HG03342 (cell line): ENCODE results near the gene SLC6A18.
"Not testable (repeated sequence)": the region's sequence is repeated elsewhere in the genome, so short reads cannot be mapped to it uniquely, and the experiment has no call there.

Experiments used
- ATAC-seq: cut with Tn5 transposase; IDR thresholded peaks from one replicate; pipeline ENCODE4 v1.9.1; 2021; ENCODE audit warnings: mild to moderate bottlenecking, moderate library complexity; ENCODE audit not compliant: unreplicated experiment

SLC6A18 gene

GRCh38 chr5:1284336-1284970 is 59.3 kb downstream of the SLC6A18 start:
- ATAC-seq = not testable (repeated sequence)

- no peak for ATAC-seq
These were observed 60.0 kb downstream of the SLC6A18 start for GRCh38 chr5:1285141-1285540.

GRCh38 chr5:1285883-1286291 is 60.7 kb downstream of the SLC6A18 start:
- no peak for ATAC-seq

- ATAC-seq = no peak
These were observed 63.5 kb downstream of the SLC6A18 start for GRCh38 chr5:1288439-1289335.

- ATAC-seq = not testable (repeated sequence)
These were observed 64.4 kb downstream of the SLC6A18 start for GRCh38 chr5:1289559-1289958.

GRCh38 chr5:1290956-1291355 is 65.8 kb downstream of the SLC6A18 start:
- ATAC-seq = not testable (repeated sequence)

GRCh38 chr5:1291611-1292080 is 66.5 kb downstream of the SLC6A18 start:
- no peak for ATAC-seq

- ATAC-seq = no peak
These were observed 67.0 kb downstream of the SLC6A18 start for GRCh38 chr5:1292139-1292538.

GRCh38 chr5:1292846-1293415 is 67.8 kb downstream of the SLC6A18 start:
- no peak for ATAC-seq

- ATAC-seq = no peak
These were observed 68.4 kb downstream of the SLC6A18 start for GRCh38 chr5:1293416-1294205.

- no peak for ATAC-seq
These were observed 69.1 kb downstream of the SLC6A18 start for GRCh38 chr5:1294206-1294834.

- ATAC-seq = no peak
These were observed 69.9 kb downstream of the SLC6A18 start, which contains the start of gene TERT for GRCh38 chr5:1294835-1295649. TERT (minus strand) TSS chr5:1295068; CDS start chr5:1294989, 79 bp downstream.

- no peak for ATAC-seq
These were observed 70.5 kb downstream of the SLC6A18 start for GRCh38 chr5:1295650-1296037.
